GM23338 (cell line): ENCODE data around the gene NAB2. TPM values are rescaled to one million over a fixed set of nuclear protein-coding genes. Genes with fewer than 3 reads are reported as not detected.
A peak's percentile ranks its signal among the peaks of the same experiment; 100 is the strongest.

Source experiments
- ATAC-seq: fragments of 200-7000 bp; cut with Tn5 transposase; 3 replicates; pipeline ENCODE4 v1.9.1; 2020
- DNase-seq: peaks from one replicate; pipeline ENCODE4 v3.0.0-alpha.2; 2015; ENCODE audit warnings: low spot score
- H2AFZ ChIP-seq: fragments of 200-600 bp; sonication (generic); 2 replicates; pipeline ENCODE4 v1.8.0; 2016; ENCODE audit warnings: antibody characterized with exemption, mild to moderate bottlenecking, moderate library complexity
- H3F3A ChIP-seq: fragments of 200-600 bp; sonication (generic); replicated peaks from 2 replicates; pipeline ENCODE4 v1.8.0; 2017; ENCODE audit warnings: antibody characterized with exemption, mixed run types, low read depth
- H3K27ac ChIP-seq: fragments of 200-600 bp; sonication (generic); 2 replicates; pipeline ENCODE4 v1.6.1; 2016; ENCODE audit warnings: low read depth
- H3K27me3 ChIP-seq: fragments of 200-600 bp; sonication (generic); 2 replicates; pipeline ENCODE4 v1.8.0; 2016; ENCODE audit warnings: mild to moderate bottlenecking, mixed run types, moderate library complexity; ENCODE audit not compliant: insufficient read depth
- H3K36me3 ChIP-seq: fragments of 200-600 bp; sonication (generic); 2 replicates; pipeline ENCODE4 v1.8.0; 2016; ENCODE audit warnings: mild to moderate bottlenecking; ENCODE audit not compliant: insufficient read depth
- H3K4me1 ChIP-seq: fragments of 200-600 bp; sonication (generic); 2 replicates; pipeline ENCODE4 v1.8.0; 2016; ENCODE audit warnings: mild to moderate bottlenecking, moderate library complexity; ENCODE audit not compliant: insufficient read depth
- H3K4me2 ChIP-seq: fragments of 200-600 bp; sonication (generic); 2 replicates; pipeline ENCODE4 v1.7.1; 2017; ENCODE audit warnings: mixed run types
- H3K4me3 ChIP-seq: fragments of 200-600 bp; sonication (generic); 2 replicates; pipeline ENCODE4 v1.6.1; 2016; ENCODE audit warnings: mixed run types
- H3K79me2 ChIP-seq: fragments of 200-600 bp; sonication (generic); replicated peaks from 2 replicates; pipeline ENCODE4 v1.8.0; 2017; ENCODE audit warnings: mild to moderate bottlenecking; ENCODE audit not compliant: insufficient read depth
- H3K9me2 ChIP-seq: fragments of 200-600 bp; sonication (generic); 2 replicates; pipeline ENCODE4 v1.8.0; 2017; ENCODE audit not compliant: insufficient read depth
- H4K20me1 ChIP-seq: fragments of 200-600 bp; sonication (generic); replicated peaks from 2 replicates; pipeline ENCODE4 v1.8.0; 2017; ENCODE audit warnings: mild to moderate bottlenecking; ENCODE audit not compliant: insufficient read depth
- H3K27ac Mint-ChIP-seq: 2 replicates; pipeline ENCODE4 v1.8.0; 2020; ENCODE audit warnings: inconsistent platforms, mild to moderate bottlenecking, moderate library complexity, mixed read lengths
- H3K27me3 Mint-ChIP-seq: 3 replicates; pipeline ENCODE4 v1.8.0; 2022; ENCODE audit warnings: low read depth, mild to moderate bottlenecking, moderate library complexity, mixed read lengths, inconsistent platforms; ENCODE audit not compliant: insufficient read depth, poor library complexity
- H3K36me3 Mint-ChIP-seq: 3 replicates; pipeline ENCODE4 v1.8.0; 2021; ENCODE audit warnings: low read depth, mild to moderate bottlenecking, inconsistent platforms, moderate library complexity, mixed read lengths
- H3K4me1 Mint-ChIP-seq: 3 replicates; pipeline ENCODE4 v1.8.0; 2020; ENCODE audit warnings: mild to moderate bottlenecking, inconsistent platforms, mixed read lengths
- H3K4me3 Mint-ChIP-seq: 3 replicates; pipeline ENCODE4 v1.8.0; 2021; ENCODE audit warnings: moderate library complexity, mild to moderate bottlenecking, inconsistent platforms, mixed read lengths
- H3K9me3 Mint-ChIP-seq: 3 replicates; pipeline ENCODE4 v1.8.0; 2020; ENCODE audit warnings: moderate library complexity, mild to moderate bottlenecking, inconsistent platforms, mixed read lengths
- CREB1 ChIP-seq: fragments of 250-450 bp; sonication (Bioruptor Pico); IDR thresholded peaks from 2 replicates; pipeline ENCODE4 v1.5.0; 2020; ENCODE audit warnings: low read depth, mild to moderate bottlenecking, moderate library complexity
- CTCF ChIP-seq, 2 experiments: fragments of 200-600 bp in 1 of 2; sonication (generic) in 1 of 2; conservative IDR thresholded peaks; 2 replicates each; pipeline versions ENCODE4 v1.5.1 to v1.6.1; 2016 to 2017; ENCODE audit warnings: antibody characterized with exemption in 2 of 2, low read depth in 2 of 2, mild to moderate bottlenecking in 2 of 2, moderate library complexity in 1 of 2
- ETS1 ChIP-seq: IDR thresholded peaks from 2 replicates; pipeline ENCODE4 v1.6.1; 2016; ENCODE audit warnings: antibody characterized with exemption
- EZH2 ChIP-seq: fragments of 200-600 bp; sonication (generic); IDR thresholded peaks from one replicate; pipeline ENCODE4 v1.8.0; 2017; ENCODE audit warnings: antibody characterized with exemption, mild to moderate bottlenecking, low read depth; ENCODE audit not compliant: unreplicated experiment
- EZH2phosphoT487 ChIP-seq: fragments of 200-600 bp; sonication (generic); IDR thresholded peaks from one replicate; pipeline ENCODE4 v1.8.1; 2018; ENCODE audit warnings: antibody characterized with exemption; ENCODE audit not compliant: unreplicated experiment
- JUNB ChIP-seq: IDR thresholded peaks from one replicate; pipeline ENCODE4 v1.6.1; 2016; ENCODE audit warnings: antibody characterized with exemption; ENCODE audit not compliant: unreplicated experiment
- NANOG ChIP-seq: IDR thresholded peaks from 2 replicates; pipeline ENCODE4 v1.6.1; 2016; ENCODE audit warnings: antibody characterized with exemption, borderline replicate concordance
- POLR2AphosphoS5 ChIP-seq: IDR thresholded peaks from 2 replicates; pipeline ENCODE4 v1.6.1; 2016; ENCODE audit warnings: antibody characterized with exemption, low read depth
- REST ChIP-seq: IDR thresholded peaks from one replicate; pipeline ENCODE4 v1.6.1; 2018; ENCODE audit warnings: antibody characterized with exemption; ENCODE audit not compliant: unreplicated experiment
- STAT1 ChIP-seq: IDR thresholded peaks from one replicate; pipeline ENCODE4 v1.6.1; 2016; ENCODE audit warnings: antibody characterized with exemption; ENCODE audit not compliant: unreplicated experiment
- ZNF114 ChIP-seq: fragments of 250-450 bp; sonication (Bioruptor Pico); IDR thresholded peaks from 2 replicates; pipeline ENCODE4 v1.5.0; 2020; ENCODE audit warnings: mild to moderate bottlenecking, moderate library complexity
- ZNF331 ChIP-seq: fragments of 250-450 bp; sonication (Bioruptor Pico); IDR thresholded peaks from 2 replicates; pipeline ENCODE4 v1.5.0; 2020; ENCODE audit warnings: low read depth, mild to moderate bottlenecking, moderate library complexity
- ZNF462 ChIP-seq: fragments of 250-450 bp; sonication (Bioruptor Pico); IDR thresholded peaks from 2 replicates; pipeline ENCODE4 v1.5.0; 2020; ENCODE audit warnings: mild to moderate bottlenecking, moderate library complexity
- polyA plus RNA-seq: library from polyadenylated mRNA; unstranded; fragments of >200 nt; fragmentation: Nextera tagmentation; extraction: Ambion mirVana; gene quantifications from 2 replicates; pipeline ENCODE4 v1.2.1, GENCODE V29; 2016
- total RNA-seq: library from RNA; depleted of rRNA; stranded (reverse); fragments of >200 nt; shearing (Covaris generic); gene quantifications from 2 replicates; pipeline ENCODE4 v1.2.3, GENCODE V29; 2014

Gene NAB2
- total and polyA plus RNA-seq, 2 experiments from 2014 or later = 6.5 to 19.8 TPM

- peak; percentile 46 for ATAC-seq
- Histone ChIP-seq H4K20me1 (peaks cover 23% of the 10 kb centered on the region), H3K4me3 (peak overlapping the region; percentile 98), H3K9me2 (no peaks in the 10 kb centered on the region), H3F3A (peaks cover 12% of the 10 kb centered on the region; the same call in 1 of the 2 replicates), H3K4me1 (peaks cover 52% of the 10 kb centered on the region), H3K36me3 (peaks cover 3% of the 10 kb centered on the region; the same call in 1 of the 2 replicates), H3K4me2 (peak overlapping the region; percentile 93), H2AFZ (no peak overlapping the region), H3K27ac (peak overlapping the region; percentile 97), H3K27me3 (no peaks in the 10 kb centered on the region), H3K79me2 (peaks cover 48% of the 10 kb centered on the region)
- H3K27me3 Mint-ChIP-seq = peaks cover 46% of the 10 kb centered on the region
- H3K36me3 Mint-ChIP-seq = peaks cover 20% of the 10 kb centered on the region
- H3K4me1 Mint-ChIP-seq = peaks cover 60% of the 10 kb centered on the region
- TF ChIP-seq EZH2phosphoT487 (no peak), ETS1 (no peak; the same call in 1 of the 2 replicates), CREB1 (no peak), ZNF462 (no peak), CTCF (conservative IDR thresholded peaks at IDR 0.05; ENCODE audit: low read depth in 2 of 2) (no peak), JUNB (no peak), STAT1 (no peak), ZNF114 (CRISPR knock-in tag) (no peak), REST (no peak), ZNF331 (CRISPR knock-in tag) (no peak), NANOG (no peak), POLR2AphosphoS5 (no peak; the same call in 1 of the 2 replicates), EZH2 (no peak)
- peak; percentile 71 for DNase-seq
- peak overlapping the region; percentile 86 for H3K4me3 Mint-ChIP-seq
- H3K27ac Mint-ChIP-seq = peak overlapping the region; percentile 93
- H3K9me3 Mint-ChIP-seq = peaks cover 5% of the 10 kb centered on the region; the same call in 1 of the 3 replicates
Observed at GRCh38 chr12:57128519-57129247, 39.8 kb downstream of the NAB2 start.
